Measurements from ENCODE around the gene KRT2.
"Not testable (repeated sequence)": the region's sequence is repeated elsewhere in the genome, so short reads cannot be mapped to it uniquely, and the experiment has no call there.

KRT2 gene

GRCh38 chr12:52683575-52684300 lies 31.7 kb upstream of the KRT2 start:
- ATAC-seq, result no peak

DNA sequence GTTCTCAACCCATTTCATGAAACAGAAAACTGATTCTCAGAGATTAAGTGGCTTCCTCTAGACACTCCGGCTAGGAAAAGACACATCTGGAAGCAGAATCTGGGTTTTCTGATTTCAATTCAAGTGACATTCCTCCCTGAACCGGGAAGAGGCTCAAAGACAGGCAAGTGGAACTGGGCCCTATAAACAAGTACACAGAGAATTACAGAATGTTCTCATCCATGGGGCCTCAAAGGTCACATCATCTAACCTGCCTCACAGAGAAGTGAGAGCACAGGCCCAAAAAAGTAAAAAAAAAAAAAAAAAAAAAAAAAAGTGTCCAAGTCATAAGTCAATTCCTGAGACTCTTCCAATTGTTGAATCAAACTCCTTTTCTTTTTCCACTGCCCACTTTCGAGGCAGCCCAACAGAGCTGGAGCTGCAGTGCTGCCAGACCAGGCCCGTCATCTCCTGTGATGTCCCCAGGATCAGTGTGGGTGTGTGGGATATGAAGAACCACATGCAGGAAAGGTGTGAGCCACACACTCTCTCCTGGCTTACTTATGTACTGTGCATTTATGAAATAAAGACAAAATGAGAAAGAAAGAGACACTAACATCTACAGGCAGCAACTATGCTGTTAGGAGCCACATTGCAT lies 31.0 kb upstream of the KRT2 start:
- no peak for ATAC-seq

DNA sequence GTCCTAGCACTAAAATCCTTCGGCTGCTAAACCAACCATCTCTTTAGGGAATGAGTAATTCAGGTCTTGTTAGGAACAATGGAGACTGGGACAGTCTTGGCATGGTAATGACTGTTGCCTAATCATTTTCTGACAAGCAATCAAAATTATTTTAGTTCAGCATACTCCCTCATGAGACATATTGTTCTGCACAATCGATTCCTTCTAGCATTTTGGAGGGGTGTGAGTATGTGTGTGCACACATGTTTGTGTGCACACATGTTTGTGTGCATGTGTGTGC lies 30.3 kb upstream of the KRT2 start:
- ATAC-seq, result no peak

GRCh38 chr12:52681526-52682380 lies 29.7 kb upstream of the KRT2 start:
- ATAC-seq, result no peak

DNA sequence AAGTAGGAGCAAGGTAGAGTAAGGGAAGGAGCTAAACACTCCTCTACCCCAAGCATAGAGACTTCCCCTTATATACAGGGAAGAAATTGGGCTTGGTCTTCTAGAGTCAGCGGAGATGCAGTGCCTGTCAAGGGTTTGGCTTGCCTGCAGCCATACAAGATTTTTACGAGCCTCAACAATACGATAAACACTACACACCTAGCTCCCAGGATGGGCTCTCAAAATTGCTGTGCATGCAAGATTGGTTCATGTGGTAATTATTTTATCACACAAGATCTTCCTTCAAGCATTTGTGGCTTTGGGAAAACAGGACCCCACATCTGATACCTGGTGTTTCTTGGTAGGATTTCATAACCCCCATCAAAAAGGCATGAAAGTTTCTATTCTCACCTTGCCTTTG lies 28.4 kb upstream of the KRT2 start, which contains the start of gene KRT1:
TSS of gene KRT1 (minus strand) at position 45 of the 400 bp plus-strand sequence. CDS start 59 bp downstream, outside the sequence.
- no peak for ATAC-seq

GRCh38 chr12:52679875-52680274 lies 27.9 kb upstream of the KRT2 start:
- no peak for ATAC-seq

GRCh38 chr12:52677671-52678070 lies 25.7 kb upstream of the KRT2 start:
- ATAC-seq, result no peak

DNA sequence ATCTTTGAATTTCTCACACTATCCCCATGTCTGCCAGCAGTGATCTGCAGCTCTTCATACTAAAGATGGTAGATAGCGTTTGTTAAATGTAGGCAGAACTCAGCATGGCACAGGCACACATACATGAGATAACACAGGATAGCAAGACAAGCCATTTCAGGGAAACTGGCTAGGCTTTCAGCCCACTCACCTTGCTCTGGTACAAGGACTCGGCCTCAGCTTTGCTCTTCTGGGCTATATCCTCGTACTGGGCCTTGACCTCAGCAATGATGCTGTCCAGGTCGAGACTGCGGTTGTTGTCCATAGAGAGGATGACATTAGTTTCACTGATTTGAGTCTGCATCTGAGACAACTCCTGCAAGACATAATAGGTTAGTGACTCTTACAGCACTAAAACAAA lies 25.1 kb upstream of the KRT2 start:
- no peak for ATAC-seq

DNA sequence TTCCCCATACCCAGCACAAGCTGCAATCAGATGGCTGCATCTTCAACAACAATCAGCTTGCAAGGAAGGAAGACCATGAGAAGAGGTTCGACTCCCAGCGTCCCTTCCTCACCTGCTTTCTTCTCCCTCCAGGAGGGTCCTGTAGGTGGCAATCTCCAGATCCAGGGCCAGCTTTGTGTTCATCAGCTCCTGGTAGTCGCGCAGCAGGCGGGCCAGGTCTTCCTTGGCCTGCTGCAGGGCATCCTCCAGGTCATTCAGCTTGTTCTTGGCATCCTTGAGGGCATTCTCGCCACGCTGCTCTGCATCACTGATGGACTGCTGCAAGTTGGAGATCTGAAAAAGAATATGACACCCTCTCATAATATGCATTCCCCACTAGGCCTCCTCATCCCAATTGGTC lies 24.2 kb upstream of the KRT2 start:
- no peak for ATAC-seq

GRCh38 chr12:52675301-52675701 lies 23.3 kb upstream of the KRT2 start:
- no peak for ATAC-seq

GRCh38 chr12:52674433-52674775 lies 22.4 kb upstream of the KRT2 start:
- ATAC-seq, result no peak

- ATAC-seq, result no peak
These were observed 21.9 kb upstream of the KRT2 start for GRCh38 chr12:52673713-52674432.

DNA sequence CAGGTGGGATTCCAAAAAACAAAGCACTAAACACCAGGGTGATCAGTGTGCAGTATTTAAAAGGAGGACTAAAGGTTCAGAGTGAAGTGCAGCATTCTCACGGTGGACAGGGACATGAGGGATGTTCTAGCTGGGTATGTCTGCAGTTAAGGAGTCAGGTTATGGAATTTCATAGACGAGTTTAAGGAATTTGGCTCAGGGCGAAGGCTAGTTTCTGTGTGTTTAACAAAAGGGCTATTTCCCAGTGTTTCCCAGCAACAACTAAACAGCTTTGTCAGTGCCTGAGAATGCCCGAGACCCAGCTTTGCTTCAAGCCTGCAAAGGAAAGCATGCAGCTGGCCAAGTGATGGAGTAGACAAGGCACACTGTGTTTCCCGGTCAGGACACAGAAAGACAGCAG lies 21.2 kb upstream of the KRT2 start:
- ATAC-seq, result no peak

DNA sequence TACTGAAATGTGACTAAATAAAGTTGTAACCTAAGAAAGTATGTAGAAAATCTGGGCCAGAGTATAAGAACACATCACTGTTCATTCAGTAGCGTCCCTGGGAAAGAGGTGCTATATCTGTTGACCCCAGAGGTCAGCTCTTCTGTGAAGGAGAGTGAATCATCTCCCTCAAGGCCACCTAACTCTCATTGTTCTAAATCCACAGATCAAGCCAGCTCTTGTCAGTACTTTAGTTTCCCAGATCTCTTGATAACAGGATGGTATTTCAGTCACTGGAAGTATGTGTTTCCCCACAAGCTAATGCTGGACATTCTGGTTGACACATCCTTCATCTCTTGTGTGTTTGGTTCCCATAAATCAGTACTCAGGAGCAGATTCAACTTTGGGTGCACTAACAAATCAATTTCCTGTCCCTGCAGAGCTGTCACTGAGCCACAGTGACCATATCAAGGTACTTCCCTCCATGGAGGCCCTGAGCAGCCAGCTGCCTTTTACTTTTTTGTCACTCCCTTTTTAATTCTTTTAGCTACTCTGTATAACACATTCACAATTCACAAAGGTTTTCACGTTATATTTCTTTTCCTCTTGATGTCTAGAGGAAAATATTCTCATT lies 20.4 kb upstream of the KRT2 start:
- no peak for ATAC-seq

DNA sequence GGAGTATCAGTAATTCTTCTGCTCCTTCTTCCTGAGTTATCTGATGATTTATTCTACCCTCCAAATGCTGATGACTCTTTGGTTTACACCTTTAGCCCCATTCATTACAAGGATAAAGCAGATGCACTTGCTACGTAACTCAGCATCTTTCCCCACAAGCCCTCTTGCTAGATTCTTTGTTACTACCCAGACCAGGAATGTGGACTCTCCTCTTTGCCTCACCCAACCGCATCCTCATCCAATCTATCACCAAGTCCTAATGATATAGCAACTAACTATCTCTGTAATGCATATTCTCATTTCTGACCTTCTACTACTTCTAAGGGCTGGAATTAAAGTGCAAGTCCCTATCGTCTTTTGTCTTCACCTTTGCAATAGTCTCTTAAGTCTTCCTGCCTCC lies 18.9 kb upstream of the KRT2 start:
- ATAC-seq, result no peak

GRCh38 chr12:52670506-52670905 lies 18.5 kb upstream of the KRT2 start:
- ATAC-seq, result no peak

DNA sequence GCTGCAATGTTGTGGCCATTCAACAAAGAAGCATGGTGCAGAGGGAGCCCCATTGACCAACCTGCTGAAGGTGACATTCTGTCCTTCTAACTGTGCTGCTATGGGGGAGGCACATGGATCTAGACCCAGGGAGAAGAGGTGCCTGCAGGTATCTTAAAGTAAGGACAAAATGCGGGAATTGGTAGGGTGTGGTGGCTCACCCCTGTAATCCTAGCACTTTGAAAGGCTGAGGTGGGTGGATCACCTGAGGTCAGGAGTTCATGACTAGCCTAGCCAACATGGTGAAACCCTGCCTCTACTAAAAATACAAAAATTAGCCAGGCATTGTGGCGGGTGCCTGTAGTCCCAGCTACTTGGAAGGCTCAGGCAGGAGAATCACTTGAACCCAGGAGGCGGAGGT lies 17.9 kb upstream of the KRT2 start:
- ATAC-seq, result not testable (repeated sequence)

DNA sequence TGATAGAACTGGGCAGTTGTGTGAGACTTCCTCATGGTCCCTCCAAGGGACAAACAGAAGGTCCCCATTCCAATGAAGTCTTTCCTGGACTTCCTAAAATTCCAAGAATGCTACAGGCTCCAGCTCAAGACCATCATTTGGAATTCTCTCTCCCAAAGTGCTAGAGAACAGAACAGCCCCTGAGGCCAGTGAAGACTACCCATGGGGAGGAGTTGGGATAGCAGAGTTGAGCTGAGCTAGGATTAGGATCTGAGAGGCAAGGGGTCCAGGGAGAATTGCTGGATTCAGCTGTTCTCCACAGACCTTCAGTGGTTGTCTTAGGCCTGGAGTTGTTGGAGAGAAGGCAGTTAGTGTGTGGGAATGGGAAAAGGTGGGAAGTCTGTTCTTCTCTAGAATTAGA lies 17.4 kb upstream of the KRT2 start:
- ATAC-seq, result no peak

GRCh38 chr12:52667931-52668330 lies 15.9 kb upstream of the KRT2 start:
- ATAC-seq, result no peak

- no peak for ATAC-seq
These were observed 15.5 kb upstream of the KRT2 start for GRCh38 chr12:52667509-52667908.

DNA sequence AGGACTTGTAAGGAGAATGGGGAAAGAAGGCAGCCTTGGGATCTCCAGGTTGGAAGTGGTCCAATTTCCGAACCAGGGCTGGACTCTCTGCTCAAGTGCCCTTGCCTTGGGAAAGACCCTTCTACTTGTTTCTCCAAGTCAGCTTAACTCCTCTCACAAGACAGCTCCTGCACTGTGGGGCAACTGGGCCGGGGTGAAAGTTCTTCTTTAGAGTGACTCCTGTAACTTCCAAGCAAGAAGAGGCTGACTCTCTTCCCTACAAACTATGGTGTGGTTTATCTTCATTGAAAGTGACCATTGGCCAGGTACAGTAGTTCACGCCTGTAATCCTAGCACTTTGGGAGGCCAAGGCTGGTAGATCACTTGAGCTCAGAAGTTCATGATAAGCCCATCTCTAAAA lies 14.5 kb upstream of the KRT2 start:
- no peak for ATAC-seq

GRCh38 chr12:52663420-52663819 lies 11.4 kb upstream of the KRT2 start:
- no peak for ATAC-seq

DNA sequence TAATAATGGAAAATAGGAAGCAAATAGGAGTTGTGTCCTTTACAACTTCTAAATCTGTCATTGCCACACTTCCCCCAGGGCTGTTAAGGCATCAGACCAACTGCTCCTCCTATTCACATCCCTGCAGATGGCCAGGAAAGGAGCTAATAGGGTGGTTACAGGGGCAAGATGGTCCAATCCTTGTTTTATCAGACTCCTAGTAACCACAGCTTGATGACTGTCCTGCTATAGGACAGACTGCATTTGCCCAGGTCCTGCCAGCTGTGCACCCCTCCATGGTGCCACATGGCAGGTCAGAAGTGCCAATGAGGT lies 10.9 kb upstream of the KRT2 start:
- ATAC-seq, result no peak

All from activated CD4-positive, CD25-positive, alpha-beta regulatory T cell treated with anti-CD3 and anti-CD28 coated beads, Interleukin-2, amount 50 U/mL, for 24 hours (primary cell).